ENCODE measurements around the gene INHBB. TPM values are rescaled to one million over a fixed set of nuclear protein-coding genes. Genes with fewer than 3 reads are reported as not detected.

The INHBB gene
- total RNA-seq, 4 donors from 2014 or later: 0.15 to 2.5 (median 0.93) TPM

DNA sequence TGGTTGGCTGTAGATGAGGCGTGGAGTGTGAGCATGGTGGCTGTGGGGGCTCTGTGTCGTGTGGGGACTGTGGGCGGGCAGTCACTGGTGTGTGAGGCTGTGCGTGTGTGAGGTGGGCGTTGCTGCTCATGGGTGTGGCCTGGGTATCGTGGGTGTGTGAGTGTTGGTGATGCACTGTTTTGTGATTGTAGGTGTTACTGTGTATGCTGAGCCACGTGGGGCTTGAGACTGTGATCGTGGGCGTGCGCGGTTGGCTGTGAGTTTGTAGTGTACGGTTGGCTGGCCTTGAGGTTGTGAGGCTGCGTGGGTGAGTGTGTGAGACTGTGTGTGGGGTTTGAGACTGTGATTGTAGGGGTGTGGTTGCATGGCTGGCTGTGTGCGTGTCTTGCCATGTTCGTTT is 8.5 kb downstream of the INHBB start:
- intact Hi-C loops (cut with DNase I): no loop called here
- Histone ChIP-seq H3K4me3 (no peak overlapping the region), H3K27me3 (peaks cover 0 to 78% (median 0%) of the 10 kb centered on the region in 4 donors), H3K9me3 (no peaks in the 10 kb centered on the region), H3K4me1 (no peaks in the 10 kb centered on the region), H3K36me3 (no peaks in the 10 kb centered on the region), H3K27ac (no peak overlapping the region)
- 67 to 78% methylated on average over 5 to 15 of the region's 15 CpGs for WGBS, 2 donors
- TF ChIP-seq, protein P1, sequence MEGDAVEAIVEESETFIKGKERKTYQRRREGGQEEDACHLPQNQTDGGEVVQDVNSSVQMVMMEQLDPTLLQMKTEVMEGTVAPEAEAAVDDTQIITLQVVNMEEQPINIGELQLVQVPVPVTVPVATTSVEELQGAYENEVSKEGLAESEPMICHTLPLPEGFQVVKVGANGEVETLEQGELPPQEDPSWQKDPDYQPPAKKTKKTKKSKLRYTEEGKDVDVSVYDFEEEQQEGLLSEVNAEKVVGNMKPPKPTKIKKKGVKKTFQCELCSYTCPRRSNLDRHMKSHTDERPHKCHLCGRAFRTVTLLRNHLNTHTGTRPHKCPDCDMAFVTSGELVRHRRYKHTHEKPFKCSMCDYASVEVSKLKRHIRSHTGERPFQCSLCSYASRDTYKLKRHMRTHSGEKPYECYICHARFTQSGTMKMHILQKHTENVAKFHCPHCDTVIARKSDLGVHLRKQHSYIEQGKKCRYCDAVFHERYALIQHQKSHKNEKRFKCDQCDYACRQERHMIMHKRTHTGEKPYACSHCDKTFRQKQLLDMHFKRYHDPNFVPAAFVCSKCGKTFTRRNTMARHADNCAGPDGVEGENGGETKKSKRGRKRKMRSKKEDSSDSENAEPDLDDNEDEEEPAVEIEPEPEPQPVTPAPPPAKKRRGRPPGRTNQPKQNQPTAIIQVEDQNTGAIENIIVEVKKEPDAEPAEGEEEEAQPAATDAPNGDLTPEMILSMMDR (IDR thresholded peaks at IDR 0.05): no peak
- DNase-seq: no peak

DNA sequence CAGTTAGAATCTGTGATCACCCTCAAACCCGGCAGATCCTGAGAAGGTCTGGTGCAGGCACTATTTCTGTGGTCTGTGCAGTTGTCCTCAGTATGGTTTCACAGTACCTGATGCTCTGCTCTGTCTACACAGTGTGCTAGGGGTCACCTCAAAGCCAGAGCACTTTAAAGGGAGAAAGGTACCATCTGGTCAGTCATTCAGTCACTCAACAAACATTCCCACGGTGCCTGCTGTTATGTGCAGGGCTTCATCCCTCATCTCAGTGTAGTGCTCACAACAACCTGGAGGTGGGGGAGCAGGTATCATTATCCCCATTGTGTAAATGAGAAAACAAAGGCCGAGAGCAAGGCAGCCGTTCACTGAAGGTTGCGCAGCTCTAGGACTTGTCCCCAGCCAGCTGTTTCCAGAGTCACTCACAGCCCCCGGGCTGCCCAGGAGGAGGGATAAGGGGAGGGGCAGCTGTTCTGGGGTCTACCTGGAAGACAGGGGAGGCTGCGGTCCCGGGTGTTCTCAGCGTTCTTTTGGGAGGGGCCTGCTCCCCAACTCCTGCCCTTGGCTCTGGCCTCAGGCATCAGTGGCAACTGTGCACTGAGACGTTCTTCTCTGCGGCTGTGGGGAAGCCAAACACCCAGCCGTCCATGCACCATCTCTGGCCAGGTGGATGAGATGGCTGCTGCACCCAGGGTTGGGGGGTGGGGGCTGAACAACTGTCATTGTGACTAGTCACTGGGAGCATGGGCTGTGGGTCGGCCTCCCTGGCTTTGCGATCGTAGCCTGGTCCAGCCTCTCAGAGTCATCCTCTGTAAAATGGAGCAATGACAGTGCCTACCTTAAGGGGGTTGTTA is 9.2 kb downstream of the INHBB start:
- no peaks in the 10 kb centered on the region for H3K36me3 ChIP-seq
- H3K27me3 ChIP-seq: peaks cover 0 to 78% (median 0%) of the 10 kb centered on the region in 4 donors
- TF ChIP-seq, protein P1 (IDR thresholded peaks at IDR 0.05): no peak
- TF ChIP-seq POLR2A (IDR thresholded peaks at IDR 0.05): no peak
- H3K4me3 ChIP-seq: no peak overlapping the region
- H3K9me3 ChIP-seq: no peaks in the 10 kb centered on the region
- H3K27ac ChIP-seq: no peak overlapping the region
- no peak for DNase-seq
- intact Hi-C loops (cut with DNase I): no loop called here
- 66 to 80% methylated on average over 11 to 12 of the region's 15 CpGs for WGBS, 2 donors
- no peaks in the 10 kb centered on the region for H3K4me1 ChIP-seq

DNA sequence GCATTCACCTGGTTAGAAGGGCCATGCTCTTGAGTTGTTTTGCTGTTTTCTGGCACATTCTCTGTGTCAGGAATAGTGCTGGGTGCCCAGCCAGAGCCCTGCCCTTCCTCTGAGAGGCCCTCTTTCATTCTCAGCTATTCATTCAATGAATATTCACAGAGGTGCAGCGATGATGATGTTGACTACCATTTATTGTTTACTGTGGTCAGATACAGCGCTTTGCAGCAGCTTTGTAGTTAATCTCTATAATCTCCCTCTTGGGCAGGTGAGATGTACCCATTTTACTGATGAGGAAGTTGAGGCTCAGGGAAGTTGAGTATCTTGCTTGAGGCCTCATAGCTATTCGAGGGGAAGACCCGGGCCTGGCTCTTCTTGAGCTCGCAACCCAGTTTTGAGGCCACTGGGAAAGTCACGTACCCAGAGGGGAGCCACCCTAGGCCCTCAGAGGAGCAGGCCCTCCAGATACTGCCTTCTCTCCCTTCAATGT is 9.9 kb downstream of the INHBB start:
- intact Hi-C loops (cut with DNase I): no loop called here
- 92 to 93% methylated on average over 6 of the region's 6 CpGs for WGBS, 2 donors
- DNase-seq: no peak

DNA sequence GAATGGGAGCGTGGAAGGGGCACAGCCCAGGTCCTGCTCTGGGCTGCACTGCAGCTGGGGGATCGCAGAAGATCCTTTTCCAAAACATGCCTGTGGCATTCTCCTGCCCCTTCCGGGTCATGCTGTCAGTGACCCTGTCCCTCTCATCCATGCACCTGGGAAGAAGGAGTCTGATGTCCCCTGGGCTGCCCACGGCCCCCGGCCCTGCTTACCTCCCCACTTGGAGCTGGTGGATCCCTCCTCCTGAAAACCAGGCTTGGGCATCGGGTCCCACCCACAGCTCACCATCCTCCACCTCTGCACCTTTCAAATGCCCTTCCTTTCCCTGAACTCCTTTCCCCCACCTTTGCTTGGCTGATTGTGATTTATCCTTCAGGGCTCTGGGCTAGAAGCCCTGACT is 11.8 kb downstream of the INHBB start:
- H3K27me3 ChIP-seq: peaks cover 0 to 78% (median 0%) of the 10 kb centered on the region in 4 donors
- no peaks in the 10 kb centered on the region for H3K36me3 ChIP-seq
- H3K4me3 ChIP-seq: no peak overlapping the region
- intact Hi-C loops (cut with DNase I): no loop called here
- H3K9me3 ChIP-seq: no peaks in the 10 kb centered on the region
- H3K27ac ChIP-seq: no peak overlapping the region
- no peak for DNase-seq
- TF ChIP-seq POLR2A (IDR thresholded peaks at IDR 0.05): no peak
- TF ChIP-seq, protein P1 (IDR thresholded peaks at IDR 0.05): no peak
- H3K4me1 ChIP-seq: no peaks in the 10 kb centered on the region
- 57 to 71% methylated on average over 1 to 2 of the region's 6 CpGs for WGBS, 2 donors

More for the DNA sequence above, 9.9 kb downstream of the INHBB start:
- TF ChIP-seq, protein P1 (IDR thresholded peaks at IDR 0.05): no peak
- TF ChIP-seq POLR2A (IDR thresholded peaks at IDR 0.05): no peak
- Histone ChIP-seq H3K4me3 (no peak overlapping the region), H3K27ac (no peak overlapping the region), H3K9me3 (no peaks in the 10 kb centered on the region), H3K27me3 (peaks cover 0 to 80% (median 0%) of the 10 kb centered on the region in 4 donors), H3K4me1 (no peaks in the 10 kb centered on the region), H3K36me3 (no peaks in the 10 kb centered on the region)

DNA sequence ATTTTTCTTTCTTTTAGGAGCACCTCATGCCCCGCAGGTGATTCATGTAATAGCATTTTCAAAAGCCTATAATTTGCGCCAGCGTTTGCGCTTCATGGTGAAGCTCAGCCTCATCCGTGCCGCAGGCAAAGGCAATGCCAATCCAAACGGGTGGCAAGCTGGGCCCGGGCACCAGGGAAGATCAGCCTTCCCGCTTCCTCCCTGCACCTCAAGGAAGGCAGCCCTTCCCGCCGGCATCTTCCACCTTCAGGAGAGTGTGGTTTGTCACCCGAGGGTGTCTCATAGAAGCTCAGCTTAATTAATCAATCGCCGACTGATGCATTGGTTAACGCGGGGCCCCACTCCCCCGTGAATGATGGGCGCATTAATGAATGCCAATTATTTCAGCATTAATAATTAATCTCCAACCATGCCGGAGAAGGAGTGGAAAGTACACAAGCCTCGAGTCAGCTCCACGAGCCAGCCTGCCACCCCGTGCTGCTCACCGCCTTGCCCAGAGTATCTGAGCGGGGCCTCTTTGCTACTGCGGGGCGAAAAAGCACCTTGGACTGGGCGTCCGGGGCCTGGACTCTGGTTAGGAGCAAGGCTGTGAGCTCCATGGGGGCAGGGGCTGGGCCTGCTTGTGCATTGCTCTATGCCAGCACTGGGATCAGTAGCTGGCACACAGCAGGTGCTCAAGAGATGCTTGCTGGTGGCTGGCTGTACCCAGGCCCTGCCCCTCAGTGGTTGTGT is 13.0 kb downstream of the INHBB start:
- H3K4me3 ChIP-seq: no peak overlapping the region
- no peak for TF ChIP-seq POLR2A (IDR thresholded peaks at IDR 0.05)
- TF ChIP-seq, protein P1 (IDR thresholded peaks at IDR 0.05): no peak
- no peaks in the 10 kb centered on the region for H3K4me1 ChIP-seq
- H3K27ac ChIP-seq: no peak overlapping the region
- no peaks in the 10 kb centered on the region for H3K9me3 ChIP-seq
- WGBS, 2 donors: 63 to 83% methylated on average over 21 of the region's 28 CpGs
- H3K27me3 ChIP-seq: peaks cover 0 to 68% (median 0%) of the 10 kb centered on the region in 4 donors
- intact Hi-C loops (cut with DNase I): no loop called here
- DNase-seq: no peak
- no peaks in the 10 kb centered on the region for H3K36me3 ChIP-seq
